H1 (cell line): ENCODE results near the gene ACER1. TPM values are rescaled to one million over a fixed set of nuclear protein-coding genes. Genes with fewer than 3 reads are reported as not detected.

Experiments
- CTCF ChIA-PET: fragments of 300-600 bp; sonication (Branson Sonifier 250); formaldehyde crosslinking; loops from one replicate; lab custom pipeline; 2021; ENCODE audit not compliant: partially characterized antibody; lab: Charles Lee
- POLR2A ChIA-PET: fragments of 300-600 bp; sonication (Branson Sonifier 250); formaldehyde crosslinking; loops from one replicate; lab custom pipeline; 2021; ENCODE audit warnings: inconsistent platforms; ENCODE audit not compliant: partially characterized antibody; lab: Charles Lee
- DNase-seq, 2 experiments: peaks; one replicate each; pipeline versions ENCODE4 v3.0.0 to v3.0.0-alpha.2; 2010 to 2022; ENCODE audit warnings: low spot score in 2 of 2, low read depth in 1 of 2, mixed read lengths in 1 of 2
- FAIRE-seq: peaks from 2 replicates; lab custom pipeline; 2011; peaks lifted over from hg19 to GRCh38; lab: Jason Lieb, UNC
- H2AFZ ChIP-seq: 2 replicates; pipeline ENCODE4 v1.8.1; 2012; ENCODE audit warnings: low read length, inconsistent platforms
- H2AK5ac ChIP-seq: 2 replicates; pipeline ENCODE4 v1.6.1; 2013; ENCODE audit warnings: low read depth, low read length
- H2BK120ac ChIP-seq: replicated peaks from 2 replicates; pipeline ENCODE3; 2013; ENCODE audit warnings: low read depth, low read length, inconsistent platforms
- H2BK12ac ChIP-seq: 2 replicates; pipeline ENCODE4 v1.6.1; 2013; ENCODE audit warnings: low read depth, low read length
- H2BK15ac ChIP-seq: 2 replicates; pipeline ENCODE4 v1.6.1; 2013; ENCODE audit warnings: low read length
- H2BK20ac ChIP-seq: 2 replicates; pipeline ENCODE4 v1.6.1; 2013; ENCODE audit warnings: low read length
- H2BK5ac ChIP-seq: 2 replicates; pipeline ENCODE4 v1.6.1; 2013; ENCODE audit warnings: low read depth, low read length
- H3K14ac ChIP-seq: 2 replicates; pipeline ENCODE4 v1.6.1; 2013; ENCODE audit warnings: inconsistent platforms; ENCODE audit not compliant: insufficient read length
- H3K18ac ChIP-seq: 2 replicates; pipeline ENCODE4 v1.6.1; 2013; ENCODE audit warnings: low read length; ENCODE audit errors: extremely low read depth
- H3K23ac ChIP-seq: 2 replicates; pipeline ENCODE4 v1.6.1; 2013; ENCODE audit warnings: inconsistent platforms; ENCODE audit not compliant: insufficient read length
- H3K23me2 ChIP-seq: 2 replicates; pipeline ENCODE4 v1.6.1; 2013; ENCODE audit warnings: low read depth, low read length
- H3K27ac ChIP-seq: 2 replicates; pipeline ENCODE4 v1.6.1; 2011; ENCODE audit warnings: low read depth, low read length, inconsistent platforms
- H3K27me3 ChIP-seq, 4 experiments: replicated peaks in 1 of 4; 1 replicate in 1 of 4; 2 replicates in 3 of 4; pipeline versions ENCODE4 v1.6.1 to v1.8.1; 2011 to 2013; ENCODE audit warnings: low read length in 3 of 4, mild to moderate bottlenecking in 3 of 4, inconsistent platforms in 2 of 4, mixed read lengths in 2 of 4, moderate library complexity in 1 of 4; ENCODE audit not compliant: control insufficient read depth in 3 of 4, insufficient read depth in 3 of 4; ENCODE audit errors: extremely low read depth in 1 of 4
- H3K36me3 ChIP-seq, 4 experiments: 2 replicates each; pipeline versions ENCODE4 v1.6.1 to v1.8.1; 2011 to 2013; ENCODE audit warnings: mild to moderate bottlenecking in 4 of 4, low read length in 3 of 4, moderate library complexity in 2 of 4, control low read depth in 1 of 4, inconsistent platforms in 1 of 4; ENCODE audit not compliant: insufficient read depth in 4 of 4, control insufficient read depth in 2 of 4
- H3K4ac ChIP-seq: replicated peaks from 2 replicates; pipeline ENCODE3; 2013; ENCODE audit warnings: low read length, low read depth, mixed read lengths, inconsistent platforms; ENCODE audit not compliant: insufficient read length
- H3K4me1 ChIP-seq, 4 experiments: replicated peaks in 1 of 4; 1 replicate in 1 of 4; 2 replicates in 3 of 4; pipeline versions ENCODE4 v1.6.1 to v1.8.1; 2011 to 2013; ENCODE audit warnings: low read length in 3 of 4, inconsistent platforms in 2 of 4, mixed read lengths in 1 of 4; ENCODE audit not compliant: insufficient read depth in 4 of 4, control insufficient read depth in 3 of 4
- H3K4me2 ChIP-seq, 2 experiments: 2 replicates each; pipeline versions ENCODE4 v1.6.1 to v1.8.1; 2011 to 2013; ENCODE audit warnings: low read depth in 2 of 2, low read length in 2 of 2, control low read depth in 1 of 2, inconsistent platforms in 1 of 2, mild to moderate bottlenecking in 1 of 2; ENCODE audit not compliant: insufficient read depth in 1 of 2
- H3K4me3 ChIP-seq, 4 experiments: fragments of 200-600, 300-600 bp in 1 of 4; sonication (generic), shearing (Covaris generic), sonication (Bioruptor Twin) in 1 of 4; 2 replicates each; pipeline versions ENCODE4 v1.5.1 to v1.8.1; 2011 to 2016; ENCODE audit warnings: low read length in 4 of 4, low read depth in 3 of 4, control low read depth in 2 of 4, inconsistent platforms in 2 of 4, mild to moderate bottlenecking in 2 of 4, mixed read lengths in 1 of 4, moderate library complexity in 1 of 4; ENCODE audit not compliant: insufficient read depth in 2 of 4; ENCODE audit errors: extremely low read depth in 1 of 4
- H3K56ac ChIP-seq: replicated peaks from 2 replicates; pipeline ENCODE3; 2013; ENCODE audit warnings: low read depth, mild to moderate bottlenecking, mixed read lengths, low read length, inconsistent platforms; ENCODE audit not compliant: insufficient read length
- H3K79me1 ChIP-seq: 2 replicates; pipeline ENCODE4 v1.6.1; 2013; ENCODE audit warnings: low read depth, low read length, control low read depth
- H3K79me2 ChIP-seq, 2 experiments: 2 replicates each; pipeline versions ENCODE4 v1.6.1 to v1.8.1; 2012 to 2013; ENCODE audit warnings: low read length in 2 of 2, mild to moderate bottlenecking in 2 of 2, inconsistent platforms in 1 of 2; ENCODE audit not compliant: insufficient read depth in 2 of 2, control insufficient read depth in 1 of 2
- H3K9ac ChIP-seq, 4 experiments: replicated peaks in 1 of 4; 1 replicate in 1 of 4; 2 replicates in 3 of 4; pipeline versions ENCODE4 v1.6.1 to v1.8.1; 2011 to 2013; ENCODE audit warnings: low read depth in 3 of 4, low read length in 3 of 4, control low read depth in 2 of 4, mild to moderate bottlenecking in 2 of 4, moderate library complexity in 2 of 4, inconsistent platforms in 1 of 4; ENCODE audit errors: extremely low read depth in 1 of 4
- H3K9me3 ChIP-seq, 2 experiments: 2 replicates each; pipeline versions ENCODE4 v1.6.1 to v1.8.1; 2012 to 2013; ENCODE audit warnings: mild to moderate bottlenecking in 2 of 2, moderate library complexity in 2 of 2, control low read depth in 1 of 2, inconsistent platforms in 1 of 2, low read depth in 1 of 2, low read length in 1 of 2, mixed read lengths in 1 of 2; ENCODE audit not compliant: insufficient read depth in 2 of 2
- H4K20me1 ChIP-seq, 2 experiments: replicated peaks in 1 of 2; 2 replicates each; pipeline versions ENCODE3 to v1.8.1; 2011 to 2013; ENCODE audit warnings: inconsistent platforms in 2 of 2, low read length in 2 of 2, mild to moderate bottlenecking in 1 of 2; ENCODE audit not compliant: insufficient read depth in 2 of 2, control insufficient read depth in 1 of 2
- H4K5ac ChIP-seq: 2 replicates; pipeline ENCODE4 v1.6.1; 2013; ENCODE audit warnings: low read length, low read depth, mixed read lengths, inconsistent platforms; ENCODE audit not compliant: insufficient read length
- H4K8ac ChIP-seq: 2 replicates; pipeline ENCODE4 v1.8.0; 2013; ENCODE audit warnings: mild to moderate bottlenecking, moderate library complexity, low read length, inconsistent platforms; ENCODE audit not compliant: insufficient read depth; ENCODE audit errors: extremely low read depth
- H4K91ac ChIP-seq: replicated peaks from 2 replicates; pipeline ENCODE3; 2013; ENCODE audit warnings: low read length, mixed read lengths, inconsistent platforms; ENCODE audit not compliant: insufficient read length
- NANOG ChIP-seq: IDR thresholded peaks from 2 replicates; pipeline ENCODE4 v1.6.1; 2011; ENCODE audit warnings: low read length, low read depth, mild to moderate bottlenecking, inconsistent platforms; ENCODE audit not compliant: insufficient read depth, poor library complexity, severe bottlenecking
- ZNF274 ChIP-seq: IDR thresholded peaks from 2 replicates; pipeline ENCODE4 v1.7.0; 2012; ENCODE audit warnings: low read length, borderline replicate concordance; ENCODE audit errors: extremely low read depth
- WGBS, 2 experiments: shearing (Covaris generic) in 1 of 2; methylation state at CpG; one replicate each; pipeline versions ENCODE4 v1.1.6 to v1.1.7; 2013 to 2015; ENCODE audit warnings: low lambda C conversion rate in 2 of 2, mixed read lengths in 2 of 2, inconsistent platforms in 1 of 2, low coverage in 1 of 2, missing lambda C conversion rate in 1 of 2; ENCODE audit not compliant: insufficient replicate concordance in 2 of 2, insufficient coverage in 1 of 2, insufficient read length in 1 of 2; ENCODE audit errors: extremely low coverage in 1 of 2, missing lambda C conversion rate in 1 of 2; 5-methylcytosine and 5-hydroxymethylcytosine counted together
- polyA plus RNA-seq, 7 experiments: library from polyadenylated mRNA; depleted of rRNA in 3 of 7; stranded (reverse) in 5 of 7; unstranded in 2 of 7; fragments of >200 nt in 5 of 7; fragments of 200-250 nt in 2 of 7; gene quantifications; 1 replicate in 5 of 7; 2 replicates in 1 of 7; 4 replicates in 1 of 7; pipeline versions ENCODE4 v1.2.1 to v1.2.3, GENCODE V29; 2011 to 2013; ENCODE audit warnings: missing spikeins in 2 of 7, mixed read lengths in 2 of 7
- total RNA-seq: library from RNA; stranded (reverse); fragmentation: NEBNext Ultra II Directional; extraction: Animal tissue kit (Norgen Biotek cat#: 25700); gene quantifications from 2 replicates; pipeline ENCODE4 v1.2.1, GENCODE V29; 2021

ACER1 gene
- total and polyA plus RNA-seq, 2 of the 8 experiments (the other 6 are each of a cell fraction or from before 2014, with no cell fraction given): 0.05 TPM; not detected in 1

DNA sequence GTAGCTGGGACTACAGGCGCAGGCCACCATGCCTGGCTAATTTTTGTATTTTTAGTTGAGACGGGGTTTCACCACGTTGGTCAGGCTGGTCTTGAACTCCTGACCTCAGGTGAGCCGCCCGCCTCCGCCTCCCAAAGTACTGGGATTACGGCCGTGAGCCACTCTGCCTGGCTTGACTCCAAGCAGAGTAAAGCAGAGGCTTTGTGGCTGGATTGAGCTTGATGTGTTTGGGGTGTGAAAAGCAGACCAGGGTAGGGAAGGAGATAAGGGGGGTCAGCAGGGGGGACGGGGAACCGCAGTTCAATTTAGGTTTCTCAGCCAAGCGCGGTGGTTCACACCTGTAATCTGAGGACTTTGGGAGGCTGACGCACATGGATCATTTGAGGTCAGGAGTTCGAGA, 23.8 kb upstream of the ACER1 start:
- CTCF ChIA-PET: interaction anchor here (0.6 to 1.5 kb wide), 4 partner anchors 78 to 309 kb away, joined by 3 to 6 read pairs (median 5); no protein-coding TSS in a partner anchor

More for the DNA sequence above, 23.8 kb upstream of the ACER1 start:
- H4K91ac ChIP-seq: no peak overlapping the region
- H2BK120ac ChIP-seq: no peak overlapping the region
- peaks cover 0 to 1% of the 10 kb centered on the region in 2 experiments; a peak in 1 of 4 replicates for H3K79me2 ChIP-seq
- H2AK5ac ChIP-seq: no peak overlapping the region
- 94% methylated on average over 14 of the region's 14 CpGs; no CpG with 5 or more reads in 1 of the 2 experiments for WGBS, 2 experiments
- no peak overlapping the region for H3K9ac ChIP-seq
- FAIRE-seq (no peak), DNase-seq (no peak)
- POLR2A ChIA-PET: interaction anchor here (0.7 kb wide), 2 partner anchors 10 to 415 kb away, joined by 3 read pairs; partner anchors contain the start of gene VAV1
- H3K23me2 ChIP-seq: peaks cover 2% of the 10 kb centered on the region; the same call in 1 of the 2 replicates
- H3K23ac ChIP-seq: no peak overlapping the region
- H2AFZ ChIP-seq: no peak overlapping the region
- no peak overlapping the region for H3K4ac ChIP-seq
- no peak overlapping the region for H4K8ac ChIP-seq
- no peaks in the 10 kb centered on the region for H4K20me1 ChIP-seq
- H3K18ac ChIP-seq: no peak overlapping the region
- no peak overlapping the region for H3K4me3 ChIP-seq
- no peak overlapping the region for H3K27ac ChIP-seq
- no peak overlapping the region for H3K56ac ChIP-seq
- no peaks in the 10 kb centered on the region for H3K36me3 ChIP-seq
- no peak overlapping the region for H4K5ac ChIP-seq
- no peak overlapping the region for H2BK15ac ChIP-seq
- H3K27me3 ChIP-seq: no peaks in the 10 kb centered on the region
- H3K79me1 ChIP-seq: peaks cover 2% of the 10 kb centered on the region
- TF ChIP-seq NANOG (no peak), ZNF274 (no peak)
- no peak overlapping the region for H2BK20ac ChIP-seq
- H2BK5ac ChIP-seq: no peak overlapping the region
- H3K14ac ChIP-seq: no peak overlapping the region
- no peak overlapping the region for H3K4me2 ChIP-seq
- H2BK12ac ChIP-seq: no peak overlapping the region
- H3K9me3 ChIP-seq: peaks cover 0 to 8% of the 10 kb centered on the region in 2 experiments; a peak in 2 of 4 replicates
- peaks cover 0 to 2% (median 0%) of the 10 kb centered on the region in 4 experiments; a peak in 1 of 7 replicates for H3K4me1 ChIP-seq
